Adipose tissue (tissue), 3 donors: ENCODE data around the gene MBD6. TPM values are rescaled to one million over a fixed set of nuclear protein-coding genes. Genes with fewer than 3 reads are reported as not detected.

Experiments used
- H3K27ac ChIP-seq: one replicate; pipeline ENCODE4 v1.5.1; 2013; ENCODE audit warnings: low read depth, low read length
- WGBS, 3 donors: extraction: QIAGEN DNeasy Blood & Tissue Kit; methylation state at CpG; one replicate each; pipeline ENCODE4 v1.1.7; 2013; 5-methylcytosine and 5-hydroxymethylcytosine counted together
- polyA plus RNA-seq, 3 donors: library from polyadenylated mRNA; stranded (reverse); fragments of 200-250 nt; gene quantifications; one replicate each; pipeline ENCODE4 v1.2.3, GENCODE V29; 2013
- donor health status: healthy with polysubstance abuse.
- donor health status: Bipolar disorder and iron deficiency.
- donor health status: healthy.

Gene MBD6
- polyA plus RNA-seq, 3 donors, result 20.9 to 32.4 (median 24.8) TPM

DNA sequence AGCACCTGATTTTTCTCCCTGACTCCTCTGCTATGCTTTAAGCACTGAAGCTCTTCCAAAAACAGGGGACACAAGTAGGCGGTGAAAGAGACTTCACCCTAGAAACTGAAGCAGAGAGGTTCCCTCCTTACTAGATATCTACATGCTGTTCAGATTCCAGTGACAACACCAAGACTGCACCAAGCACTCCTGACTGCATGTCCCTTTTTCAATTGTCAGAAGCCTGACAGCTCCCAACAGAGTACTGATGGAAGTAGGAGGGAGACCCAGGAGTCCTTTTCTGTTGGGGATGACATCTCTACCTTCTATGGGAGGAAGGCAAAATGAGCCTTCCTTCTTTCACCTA lies 13.9 kb downstream of the MBD6 start:
- 98 to 100% (median 100%) methylated on average over 1 of the region's 1 CpG for WGBS, 3 donors
- H3K27ac ChIP-seq, result no peak overlapping the region

DNA sequence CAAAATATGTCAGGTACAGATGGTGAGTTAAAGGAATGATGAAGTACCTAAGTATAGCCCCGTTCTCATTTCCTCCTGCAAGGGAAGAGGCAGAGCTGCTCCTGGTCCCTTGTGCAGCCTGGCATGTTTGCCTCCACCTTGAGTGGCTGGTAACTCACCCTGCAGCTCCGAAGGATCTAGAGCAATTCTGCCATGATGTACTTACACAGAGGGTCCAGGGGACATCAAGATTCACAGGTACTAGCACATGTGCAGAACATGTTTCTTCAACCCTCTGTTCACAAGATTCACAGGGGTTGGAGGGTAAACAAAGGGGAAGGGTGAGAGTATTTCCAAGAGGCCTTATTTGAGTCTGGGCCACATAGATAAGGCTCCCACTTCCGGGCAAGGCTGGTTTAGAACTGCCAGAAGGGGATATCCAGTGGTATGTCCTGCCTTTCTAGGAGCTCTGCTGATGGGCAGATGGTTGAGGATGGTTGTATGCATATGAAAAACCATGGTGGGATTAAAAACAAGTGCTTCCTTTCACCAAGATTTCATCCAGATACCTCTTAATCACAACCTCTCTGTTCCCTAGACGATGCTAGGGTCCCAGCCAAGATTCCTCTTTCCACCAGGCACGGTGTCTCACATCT lies 16.6 kb downstream of the MBD6 start:
- 70 to 85% (median 77%) methylated on average over 5 of the region's 5 CpGs for WGBS, 3 donors
- no peak overlapping the region for H3K27ac ChIP-seq

DNA sequence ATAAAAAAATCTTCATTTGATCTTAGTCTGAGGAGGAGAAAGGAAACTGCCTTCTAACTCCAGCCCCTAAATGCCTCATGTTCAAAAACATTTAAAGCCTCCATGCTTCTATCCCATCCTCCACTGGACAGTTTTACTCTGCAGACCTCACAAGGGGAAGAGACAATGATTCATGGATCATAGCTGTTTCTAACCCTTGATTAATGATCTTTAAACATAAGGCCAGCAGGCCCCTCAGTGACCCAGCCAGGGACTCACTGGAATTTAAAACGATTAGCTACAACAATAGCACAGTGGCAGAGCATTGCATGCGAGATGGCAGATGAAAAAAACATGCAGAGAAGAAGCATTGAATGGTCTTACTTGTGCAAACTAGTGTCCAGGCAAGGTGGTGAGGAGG lies 18.4 kb downstream of the MBD6 start:
- H3K27ac ChIP-seq, result no peak overlapping the region
- WGBS, 3 donors, result 39 to 56% (median 53%) methylated on average over 2 of the region's 2 CpGs

DNA sequence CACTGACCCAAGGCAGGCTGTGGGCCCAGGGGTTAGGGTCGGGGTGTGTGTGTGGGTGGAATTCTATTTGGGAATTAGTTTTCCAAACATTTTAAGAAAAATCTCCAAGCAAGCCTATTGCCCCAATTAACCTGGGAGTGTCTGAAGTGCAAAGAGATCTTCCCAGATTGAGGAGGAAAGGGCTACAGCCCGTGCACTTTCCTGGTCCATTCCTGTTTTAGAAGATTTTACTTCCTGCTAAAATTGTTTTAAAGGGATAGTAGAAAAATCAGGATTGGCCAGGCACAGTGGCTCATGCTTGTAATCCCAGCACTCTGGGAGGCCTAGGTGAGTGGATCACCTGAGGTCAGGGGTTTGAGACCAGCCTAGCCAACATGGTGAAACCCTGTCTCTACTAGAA lies 19.1 kb downstream of the MBD6 start:
- H3K27ac ChIP-seq, result no peak overlapping the region
- 69 to 77% (median 77%) methylated on average over 2 of the region's 2 CpGs for WGBS, 3 donors

DNA sequence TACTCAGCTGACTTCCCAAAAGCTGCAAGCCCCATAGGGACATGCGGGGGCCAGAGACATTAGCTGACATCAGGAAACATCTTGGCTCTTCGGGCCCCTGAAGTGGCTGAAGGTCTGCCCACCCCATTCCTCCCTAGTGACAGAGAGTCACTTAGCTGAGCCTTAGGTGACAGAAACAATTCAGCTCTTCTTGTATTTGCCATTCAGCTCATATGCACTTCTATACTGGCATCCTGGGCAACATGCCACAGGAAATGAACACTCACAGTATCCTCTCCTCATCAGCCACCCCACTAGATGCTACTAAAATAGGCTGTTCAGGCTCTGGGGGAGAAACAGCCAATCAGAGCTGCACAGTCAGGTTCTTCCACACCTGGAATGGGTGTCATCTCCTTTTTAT lies 21.0 kb downstream of the MBD6 start:
- H3K27ac ChIP-seq, result no peak overlapping the region
- 54 to 91% (median 63%) methylated on average over 2 of the region's 2 CpGs for WGBS, 3 donors

DNA sequence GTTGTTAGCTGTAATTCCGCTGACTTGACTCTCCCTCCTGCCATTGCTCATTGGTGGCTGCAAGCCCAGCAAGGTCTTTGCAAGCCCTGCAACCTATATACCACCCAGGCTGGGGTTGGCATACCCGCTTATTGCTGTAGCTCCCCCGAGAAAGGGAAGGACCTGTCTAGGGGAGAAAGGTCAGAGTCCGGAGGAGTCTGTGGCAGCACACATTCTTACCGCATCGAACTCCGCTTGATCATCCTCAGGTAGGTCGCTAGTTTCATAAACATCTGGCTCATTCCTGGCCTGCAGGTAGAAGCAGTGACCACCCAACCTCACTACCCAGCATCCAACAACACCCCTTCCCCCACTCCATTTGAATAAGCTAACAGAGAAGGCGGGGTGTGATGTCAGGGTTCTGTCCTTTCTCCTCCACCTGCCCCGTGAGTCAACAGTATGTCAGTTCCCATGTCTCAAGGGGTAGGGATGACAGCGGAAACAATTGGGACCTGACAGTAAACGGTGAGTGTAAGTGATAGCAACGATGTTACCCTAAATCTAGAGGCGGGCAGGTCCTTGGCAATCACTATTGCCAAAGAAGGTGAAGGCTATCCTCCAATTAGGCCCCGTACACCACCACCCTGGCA lies 23.3 kb downstream of the MBD6 start:
- WGBS, 3 donors, result 45 to 64% (median 62%) methylated on average over 15 of the region's 15 CpGs
- H3K27ac ChIP-seq, result no peak overlapping the region

DNA sequence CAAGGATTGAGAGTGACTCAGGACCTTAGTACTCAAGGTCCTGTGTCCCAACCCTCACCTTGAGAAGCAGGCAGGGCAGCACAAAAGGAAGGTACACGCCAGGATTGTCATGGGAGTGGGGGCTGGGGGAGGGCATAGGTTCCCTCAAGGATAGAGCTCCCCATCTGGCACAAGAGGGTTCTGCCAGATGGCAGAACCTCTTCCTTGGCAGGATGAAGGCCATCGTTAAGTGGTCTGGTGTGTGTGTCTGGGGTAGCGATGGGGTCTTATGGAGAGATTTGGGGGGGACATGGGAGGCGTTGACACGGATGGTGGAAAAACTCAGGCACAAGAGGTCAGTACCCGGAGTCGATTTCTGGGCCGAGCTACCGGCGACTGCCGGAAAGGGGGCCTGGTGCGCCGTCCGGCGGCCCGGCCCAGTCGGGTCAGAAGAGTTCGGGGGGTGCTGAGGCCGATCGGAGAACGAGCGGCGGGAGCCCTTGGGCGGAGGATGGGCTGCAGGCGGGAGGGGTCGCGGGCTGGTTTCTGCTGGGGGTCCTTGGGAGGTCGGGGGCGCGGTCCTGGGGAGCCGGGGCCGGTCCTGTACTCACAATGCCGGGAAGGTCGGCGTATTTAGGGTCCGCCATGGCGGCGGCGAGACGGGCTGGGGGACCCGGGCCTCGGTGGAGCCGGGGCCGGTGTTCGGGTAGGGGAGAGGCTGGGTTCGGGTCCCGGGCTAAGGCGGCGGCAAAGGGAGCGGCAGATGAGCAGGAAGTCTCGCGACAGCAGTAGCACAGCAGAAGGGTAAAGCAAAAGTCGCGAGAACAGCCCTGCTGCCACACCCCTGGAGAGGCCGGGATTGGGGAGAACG lies 24.0 kb downstream of the MBD6 start, which contains the start of gene DCTN2:
Gene DCTN2 (minus strand): TSS at position 755 of the 850 bp plus-strand sequence. CDS start 129 bp downstream, at position 626.
- peak within 1 kb of the TSS; percentile 28 for H3K27ac ChIP-seq
- 0 to 1% (median 1%) methylated on average over 50 to 56 of the region's 56 CpGs for WGBS, 3 donors

DNA sequence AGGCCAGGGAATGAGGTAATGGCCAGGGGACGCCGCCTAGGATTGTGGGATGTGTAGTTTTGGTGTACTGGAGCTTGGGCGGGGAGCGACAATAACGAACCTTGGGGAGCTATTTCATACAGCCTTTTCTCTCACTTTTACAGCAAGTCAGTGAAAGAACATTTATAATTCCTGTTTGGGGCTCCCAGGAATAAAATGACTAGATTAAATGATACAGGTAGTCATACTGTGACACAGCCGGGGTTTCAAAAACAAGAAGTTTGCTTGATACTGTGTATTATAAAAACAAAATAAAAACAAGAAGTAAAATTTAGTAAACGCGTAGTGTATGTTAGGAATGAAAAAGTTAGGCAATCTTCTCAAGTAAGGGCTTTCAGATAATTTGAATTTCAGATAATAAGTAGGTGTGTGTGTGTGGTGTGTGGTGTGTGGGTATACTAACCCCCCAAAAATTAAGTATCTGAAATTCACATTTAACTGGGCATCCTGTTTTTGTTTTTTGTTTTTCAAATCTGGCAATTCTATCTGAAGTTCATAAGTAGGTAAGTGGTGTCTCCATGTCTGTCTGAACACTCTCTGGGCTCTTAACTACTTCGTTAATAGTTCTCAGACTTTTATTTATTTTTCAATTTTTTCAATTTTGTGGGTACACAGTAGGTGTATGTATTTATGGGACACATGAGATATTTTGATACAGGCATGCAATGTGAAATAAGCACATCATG lies 24.8 kb downstream of the MBD6 start:
- 16 to 22% (median 17%) methylated on average over 9 of the region's 9 CpGs for WGBS, 3 donors
- H3K27ac ChIP-seq, result no peak overlapping the region

DNA sequence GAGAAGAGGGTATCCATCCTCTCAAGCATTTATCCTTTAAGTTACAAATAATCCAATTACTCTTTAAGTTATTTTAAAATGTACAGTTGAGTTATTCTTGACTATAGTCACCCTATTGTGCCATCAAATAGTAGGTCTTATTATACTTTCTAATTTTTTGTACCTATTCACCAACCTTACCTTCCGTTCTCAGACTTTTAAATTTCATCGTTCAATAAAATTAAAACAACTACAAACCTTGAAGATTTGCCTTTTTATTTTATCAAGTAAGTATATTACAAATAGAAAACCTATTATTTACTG lies 25.3 kb downstream of the MBD6 start:
- 91 to 97% (median 94%) methylated on average over 2 of the region's 2 CpGs for WGBS, 3 donors
- H3K27ac ChIP-seq, result no peak overlapping the region

DNA sequence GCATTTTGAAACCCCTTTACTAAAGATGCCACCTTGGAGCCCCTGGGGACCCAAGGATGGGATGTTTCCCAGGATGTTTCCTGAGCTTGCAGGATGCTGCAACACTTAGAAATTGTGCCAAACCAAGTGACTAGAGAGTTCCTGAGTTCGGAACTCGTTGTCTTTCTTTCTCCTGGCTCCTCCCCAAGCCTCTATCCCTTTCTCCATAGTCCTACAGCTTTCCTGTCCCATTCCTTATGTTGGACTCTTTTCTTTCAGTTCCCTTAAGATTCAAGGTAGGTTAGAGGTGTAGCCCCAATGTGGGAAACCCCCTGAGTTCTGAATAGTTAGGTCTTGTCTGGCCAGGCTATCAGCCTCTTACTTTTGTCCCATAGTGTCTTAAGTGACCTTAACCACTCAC lies 25.9 kb downstream of the MBD6 start:
- 21 to 46% (median 27%) methylated on average over 2 of the region's 2 CpGs for WGBS, 3 donors
- no peak overlapping the region for H3K27ac ChIP-seq

DNA sequence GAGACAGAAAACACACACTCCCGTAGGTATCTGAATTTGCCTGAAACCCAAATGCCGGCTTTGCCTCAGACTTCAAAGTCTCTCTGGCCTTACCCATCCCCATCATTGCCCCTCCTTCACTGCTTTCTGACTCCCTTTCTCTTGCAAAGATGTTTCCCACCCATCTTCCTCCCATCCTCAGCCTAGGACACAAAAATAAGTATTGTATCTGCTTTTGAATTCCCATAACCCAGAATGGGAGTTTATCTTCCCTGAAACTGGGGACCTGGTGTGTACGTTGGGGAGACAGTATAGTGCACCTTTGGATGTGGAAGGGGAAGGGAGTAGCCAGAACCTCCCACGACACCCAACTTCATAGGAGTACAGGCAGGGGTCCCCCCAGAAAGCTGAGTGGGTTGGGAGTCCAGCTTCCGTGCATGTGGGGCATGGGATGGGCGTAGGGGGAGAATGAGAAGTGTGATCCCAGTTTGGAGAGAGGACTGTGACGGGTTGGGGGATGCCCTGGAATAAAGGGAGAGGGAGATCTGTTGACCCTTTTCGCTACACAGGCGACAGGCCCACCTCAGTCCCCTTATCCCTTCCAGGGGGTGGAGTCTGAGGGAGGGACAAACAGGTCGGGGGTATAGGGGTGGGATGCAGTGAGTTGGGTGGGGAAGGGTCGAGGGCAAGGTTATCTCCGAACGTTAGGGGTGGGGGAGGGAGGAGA lies 26.7 kb downstream of the MBD6 start:
- WGBS, 3 donors, result 36 to 42% (median 41%) methylated on average over 13 of the region's 13 CpGs
- no peak overlapping the region for H3K27ac ChIP-seq

DNA sequence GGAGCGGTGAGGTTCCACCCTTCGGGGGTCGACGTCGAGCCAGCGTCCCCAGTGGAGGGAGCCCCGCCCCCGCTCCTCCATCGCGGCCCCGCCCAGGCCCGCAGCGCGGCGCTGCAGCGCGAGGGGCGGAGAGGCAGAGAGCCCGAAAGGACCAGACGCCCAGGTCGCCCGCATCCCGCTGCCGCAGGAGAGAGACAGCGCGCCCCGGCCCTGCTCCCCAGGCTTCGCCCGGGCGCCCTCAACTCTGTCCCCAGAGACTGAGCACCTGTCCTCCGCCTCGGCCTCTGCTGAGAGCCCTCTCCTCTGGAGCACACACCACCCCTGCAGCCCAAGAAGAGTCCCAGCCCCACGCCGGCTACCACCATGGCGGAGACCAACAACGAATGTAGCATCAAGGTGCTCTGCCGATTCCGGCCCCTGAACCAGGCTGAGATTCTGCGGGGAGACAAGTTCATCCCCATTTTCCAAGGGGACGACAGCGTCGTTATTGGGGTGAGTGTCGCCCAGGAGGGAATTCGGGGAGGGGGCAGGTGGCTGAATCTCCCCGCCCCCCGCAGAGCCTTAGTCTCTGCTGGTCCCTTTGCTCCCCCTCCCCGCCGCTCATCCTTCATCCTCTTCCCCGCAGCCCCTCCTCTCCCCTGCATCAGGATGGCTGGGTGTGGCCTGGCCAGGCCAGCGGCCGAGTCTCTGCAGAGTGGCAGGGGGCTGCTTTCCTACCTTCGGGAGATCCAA lies 27.5 kb downstream of the MBD6 start, which contains the start of gene KIF5A:
Gene KIF5A (plus strand): TSS at position 136 of the 732 bp plus-strand sequence. CDS start 228 bp downstream, at position 364.
- H3K27ac ChIP-seq, result no peak within 1 kb of the TSS
- 5 to 8% (median 8%) methylated on average over 38 to 48 of the region's 52 CpGs for WGBS, 3 donors

DNA sequence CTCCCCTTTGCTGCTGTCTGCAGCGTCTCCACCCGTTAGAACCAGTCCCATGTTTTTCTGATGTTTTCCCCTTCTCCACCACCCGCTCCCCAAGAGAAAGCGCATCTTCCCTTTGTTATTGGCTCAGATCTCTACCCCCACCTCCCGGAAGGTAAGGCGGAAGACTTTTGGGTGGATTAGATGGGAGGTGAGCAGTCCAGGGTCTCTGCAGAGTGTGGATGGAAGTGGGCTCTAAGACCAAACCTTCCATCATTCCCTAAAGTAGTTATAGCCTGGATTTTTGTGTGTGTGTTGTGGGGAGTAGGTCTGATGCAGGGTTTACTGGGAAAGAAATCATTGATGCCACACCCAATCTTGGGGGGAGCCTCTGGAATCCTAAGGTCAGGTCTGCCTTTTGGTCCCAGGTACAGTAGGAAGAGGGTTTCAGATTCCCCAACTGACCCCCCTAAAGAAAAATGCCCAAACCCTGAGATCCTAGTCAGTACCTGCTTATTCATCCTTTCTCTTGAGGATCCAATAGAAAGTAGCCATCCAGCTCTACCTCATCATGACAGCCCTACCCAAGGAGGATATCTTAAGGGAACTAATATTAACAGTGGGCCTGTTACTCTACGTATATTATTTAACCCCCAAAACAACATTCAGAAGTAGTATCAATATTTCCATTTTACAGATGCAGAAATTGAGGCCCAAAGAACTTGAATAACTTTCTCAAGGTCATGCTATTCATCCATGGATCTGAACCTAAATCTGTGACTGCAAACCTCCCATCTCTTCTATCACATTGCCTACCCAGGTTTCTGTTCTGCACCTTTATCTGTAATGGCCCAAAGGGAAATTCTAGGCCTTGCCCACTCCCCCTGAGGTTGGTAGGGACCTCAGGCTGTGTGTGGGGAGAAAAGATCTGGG lies 28.3 kb downstream of the MBD6 start:
- H3K27ac ChIP-seq, result no peak overlapping the region
- 65 to 73% (median 70%) methylated on average over 7 of the region's 7 CpGs for WGBS, 3 donors

DNA sequence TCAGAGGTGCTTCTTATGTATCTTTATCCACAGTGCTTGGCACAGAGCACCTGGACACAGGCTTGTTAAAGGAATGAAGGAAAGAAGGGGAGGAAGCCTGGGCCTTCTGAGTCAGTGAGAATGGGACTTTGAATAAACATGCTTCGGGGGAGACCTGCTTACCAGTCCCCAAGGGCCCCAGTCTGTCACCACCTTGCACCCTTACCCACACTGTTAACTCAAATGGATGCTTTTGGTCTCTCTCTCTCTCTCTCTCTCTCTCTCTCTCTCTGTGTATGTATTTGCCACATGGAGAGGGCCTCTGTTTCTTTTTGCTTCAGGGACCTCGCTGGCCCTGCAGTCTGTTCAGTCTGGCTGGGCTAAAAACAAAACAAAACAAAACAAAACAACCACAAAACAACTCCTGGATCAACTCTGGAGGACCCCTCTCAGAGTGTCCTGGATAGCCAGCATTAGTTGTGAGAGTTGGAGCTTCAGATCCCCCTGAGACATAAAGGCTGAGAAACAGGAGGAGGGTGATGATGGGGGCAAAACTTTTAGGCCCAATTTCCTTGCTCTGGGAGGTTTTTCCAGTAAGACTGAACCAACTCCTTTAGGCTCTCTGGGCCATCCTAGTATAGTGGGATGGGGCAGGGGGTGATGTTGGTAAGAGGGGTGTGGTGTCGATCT lies 29.1 kb downstream of the MBD6 start:
- no peak overlapping the region for H3K27ac ChIP-seq
- 75 to 89% (median 88%) methylated on average over 3 of the region's 3 CpGs for WGBS, 3 donors

DNA sequence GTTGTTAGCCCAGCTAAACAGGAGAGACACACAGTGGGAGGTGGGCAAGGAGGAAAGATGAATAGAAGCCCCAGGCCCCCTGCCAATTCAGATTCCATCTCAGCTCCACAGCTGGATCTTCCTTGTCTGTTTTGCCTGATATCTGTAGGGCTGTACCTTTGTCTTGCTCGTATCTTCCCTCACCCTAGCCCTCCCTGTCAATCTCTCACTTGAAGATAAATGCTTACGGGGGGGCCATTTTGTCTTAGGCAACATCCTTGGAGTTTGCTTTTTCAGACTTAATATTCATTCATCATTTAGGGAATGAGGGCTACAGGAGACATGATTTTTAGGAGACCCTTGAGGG lies 29.7 kb downstream of the MBD6 start:
- no peak overlapping the region for H3K27ac ChIP-seq
- WGBS, 3 donors, result 77 to 87% (median 82%) methylated on average over 2 of the region's 2 CpGs

DNA sequence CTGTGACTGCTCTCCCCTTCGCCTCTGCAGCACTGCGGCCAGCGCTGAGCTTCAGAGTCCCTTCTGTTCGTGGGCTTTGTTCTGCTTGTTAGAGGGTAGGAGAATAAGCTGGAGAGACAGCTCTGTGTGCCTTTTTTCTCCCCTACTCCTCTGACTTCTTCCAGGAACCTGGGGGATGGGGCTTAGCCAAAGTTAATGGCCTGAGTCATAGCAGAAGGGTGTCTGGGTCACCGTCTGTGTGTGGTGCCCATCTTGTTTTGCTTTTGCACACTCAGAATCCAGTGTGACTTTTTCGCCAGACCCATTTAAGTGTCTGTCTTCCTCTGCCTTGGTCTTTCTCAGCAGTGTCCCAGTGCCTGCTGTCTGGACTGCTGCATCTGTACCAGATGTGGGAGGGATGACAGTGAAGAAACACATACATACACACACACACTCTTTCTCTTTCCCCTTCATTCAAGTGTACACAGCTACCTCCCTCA lies 30.2 kb downstream of the MBD6 start:
- H3K27ac ChIP-seq, result no peak overlapping the region
- 62 to 70% (median 66%) methylated on average over 6 of the region's 6 CpGs for whole genome bisulfite sequencing, 3 donors
